CD4-positive, alpha-beta T cell treated with Interleukin-17A for 4 hours (primary cell): Measurements from ENCODE around the gene MAN1B1.

Experiments
- DNase-seq: peaks from one replicate; pipeline ENCODE4 v3.0.0-alpha.2; 2020; ENCODE audit warnings: mixed read lengths

MAN1B1 gene

DNA sequence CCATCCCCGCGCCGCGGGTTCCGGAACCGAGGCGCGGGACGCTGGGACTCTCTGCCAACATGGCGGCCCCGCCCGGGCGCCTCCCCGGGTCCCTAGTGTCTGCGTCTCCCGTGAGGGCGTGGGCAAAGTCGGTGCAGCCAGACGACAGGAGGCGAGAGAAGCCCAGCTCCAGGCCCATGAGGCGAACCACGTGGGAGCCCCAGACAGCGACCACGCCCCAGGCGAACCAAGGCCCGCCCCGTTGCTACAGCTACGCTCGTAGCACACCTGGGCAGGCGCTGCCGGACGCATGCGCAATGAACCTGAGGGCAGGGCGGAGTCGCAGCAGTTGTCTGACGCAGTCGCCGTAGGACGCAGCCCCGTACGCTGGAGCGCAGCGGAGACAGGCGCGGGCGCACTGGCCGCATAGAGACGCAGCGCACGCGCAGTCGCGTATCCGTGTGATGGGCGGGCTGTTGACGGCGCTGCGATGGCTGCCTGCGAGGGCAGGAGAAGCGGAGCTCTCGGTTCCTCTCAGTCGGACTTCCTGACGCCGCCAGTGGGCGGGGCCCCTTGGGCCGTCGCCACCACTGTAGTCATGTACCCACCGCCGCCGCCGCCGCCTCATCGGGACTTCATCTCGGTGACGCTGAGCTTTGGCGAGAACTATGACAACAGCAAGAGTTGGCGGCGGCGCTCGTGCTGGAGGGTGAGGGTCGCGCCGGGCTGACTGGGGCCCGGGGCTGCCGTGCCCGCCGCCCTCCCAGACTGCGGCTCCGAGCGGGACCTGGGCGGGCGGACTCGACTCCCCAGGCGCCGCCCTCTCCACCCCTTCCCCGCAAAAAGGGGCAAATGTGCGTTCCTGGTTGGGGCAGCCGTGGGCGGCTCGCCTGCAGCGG is at the start of gene MAN1B1:
Gene MAN1B1 (plus strand): TSS at position 455 of the 878 bp plus-strand sequence. CDS start 15 bp downstream, at position 470.
- peak; percentile 100 for DNase-seq

DNA sequence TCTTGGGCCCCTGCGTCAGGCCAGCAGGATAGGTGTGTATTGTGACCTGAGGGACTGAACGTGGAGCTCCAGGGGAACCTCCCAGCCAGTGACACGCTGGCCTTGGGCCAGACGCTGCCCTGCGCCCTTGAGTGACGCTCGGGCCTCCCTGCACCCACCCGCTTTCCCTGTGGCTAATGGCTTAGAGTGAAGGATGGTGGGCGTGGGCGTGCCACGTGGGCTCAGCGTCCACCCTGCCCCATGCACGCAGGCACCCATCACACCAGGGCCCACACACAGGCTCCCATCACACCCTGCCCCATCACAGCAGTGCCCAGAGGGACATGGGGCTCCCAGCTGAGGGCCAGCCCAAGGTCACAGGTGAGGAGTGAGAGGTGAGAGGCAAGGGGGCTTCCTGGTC is 49.8 kb upstream of the MAN1B1 start:
- DNase-seq, result no peak

GRCh38 chr9:137037483-137037882 is 49.3 kb upstream of the MAN1B1 start:
- no peak for DNase-seq

- DNase-seq, result no peak
Observed at GRCh38 chr9:137038916-137039315, 47.9 kb upstream of the MAN1B1 start.

- no peak for DNase-seq
Observed at GRCh38 chr9:137039611-137040366, 47.0 kb upstream of the MAN1B1 start.

GRCh38 chr9:137040568-137040967 is 46.2 kb upstream of the MAN1B1 start:
- DNase-seq, result no peak

DNA sequence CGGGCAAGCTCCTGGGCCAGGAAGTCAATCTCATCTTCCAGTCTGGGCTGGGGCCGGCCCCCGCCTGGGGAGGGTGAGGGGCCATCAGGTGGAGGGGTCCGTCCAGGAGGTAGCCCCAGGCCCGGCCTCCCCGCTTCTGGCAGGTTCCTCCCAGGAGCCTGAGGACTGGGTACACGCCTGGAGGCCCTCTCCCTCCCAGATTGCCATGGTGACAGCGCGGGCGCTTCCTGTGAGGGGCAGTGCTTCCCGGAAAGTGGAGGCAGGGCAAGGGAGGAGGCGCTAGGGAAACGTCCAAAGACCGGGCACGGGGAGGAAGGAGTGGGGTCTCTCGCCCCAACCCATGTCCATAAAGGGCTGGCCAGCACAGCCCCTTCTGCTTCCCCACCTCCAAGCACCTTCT is 45.7 kb upstream of the MAN1B1 start:
- no peak for DNase-seq

DNA sequence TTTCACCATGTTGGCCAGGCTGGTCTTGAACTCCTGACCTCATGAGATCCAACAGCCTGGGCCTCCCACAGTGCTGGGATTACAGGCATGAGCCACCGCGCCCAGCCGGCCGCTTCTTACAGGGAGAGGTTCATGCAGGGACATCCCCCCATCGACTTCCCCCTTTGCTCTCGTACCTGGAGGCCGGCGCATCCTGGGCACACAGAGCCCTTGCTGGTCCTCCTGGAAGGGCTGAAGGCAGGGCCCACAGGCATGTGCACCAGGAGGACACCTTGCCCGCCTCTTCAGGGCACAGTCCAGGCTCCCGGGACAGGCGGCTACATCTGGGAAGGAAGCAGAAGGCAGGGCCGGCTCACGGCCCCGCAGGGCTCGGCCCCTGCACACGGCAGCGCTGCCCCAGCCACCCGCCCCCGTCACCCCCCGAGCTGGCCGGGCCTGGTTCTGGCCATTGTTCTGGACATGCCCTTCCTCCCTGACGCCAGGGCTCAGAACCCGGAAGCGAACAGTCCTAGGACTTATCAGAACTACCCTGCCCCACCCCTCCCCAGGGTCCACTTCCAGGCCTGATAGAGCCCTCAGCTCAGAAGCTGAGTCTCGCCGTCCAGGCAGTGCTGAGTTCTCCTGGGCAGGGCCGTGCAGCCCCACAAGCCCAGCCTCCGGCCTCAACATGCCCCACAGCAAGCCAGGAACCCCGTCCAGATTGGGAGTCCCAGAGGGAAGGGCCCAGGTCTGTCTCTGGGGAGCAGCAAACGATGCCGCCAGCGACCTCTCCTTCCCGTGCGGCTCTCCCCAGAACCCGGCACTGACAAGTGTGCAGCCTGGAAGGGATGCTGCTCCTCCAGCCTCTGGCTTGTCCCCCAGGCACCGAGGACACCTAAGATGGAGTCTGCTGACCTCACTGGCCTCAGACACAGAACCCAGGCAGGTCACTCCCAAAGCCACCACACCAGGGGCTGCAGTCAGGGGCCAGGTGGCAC is 43.7 kb upstream of the MAN1B1 start:
- DNase-seq, result no peak

- DNase-seq, result no peak
Observed at GRCh38 chr9:137044037-137044436, 42.7 kb upstream of the MAN1B1 start.

- no peak for DNase-seq
Observed at GRCh38 chr9:137044502-137045177, 42.1 kb upstream of the MAN1B1 start.

GRCh38 chr9:137045294-137046087 is 41.3 kb upstream of the MAN1B1 start:
- peak; percentile 22 for DNase-seq

GRCh38 chr9:137046088-137046787 is 40.5 kb upstream of the MAN1B1 start, which contains the start of gene NPDC1:
Gene NPDC1, minus strand, starts transcription at chr9:137046177. Its CDS starts 188 bp downstream, at chr9:137045989.
- DNase-seq, result peak; percentile 85

GRCh38 chr9:137048655-137049543 is 37.9 kb upstream of the MAN1B1 start:
- DNase-seq, result no peak

- peak; percentile 71 for DNase-seq
Observed at GRCh38 chr9:137049544-137050449, 37.0 kb upstream of the MAN1B1 start.

- no peak for DNase-seq
Observed at GRCh38 chr9:137050570-137050969, 36.2 kb upstream of the MAN1B1 start.

GRCh38 chr9:137051145-137051724 is 35.5 kb upstream of the MAN1B1 start:
- DNase-seq, result no peak

GRCh38 chr9:137052293-137052692 is 34.5 kb upstream of the MAN1B1 start:
- DNase-seq, result no peak
